GM19025 (cell line): ENCODE results near the gene RAB11FIP4.

Experiments
- ATAC-seq: cut with Tn5 transposase; IDR thresholded peaks from one replicate; pipeline ENCODE4 v1.9.1; 2021; ENCODE audit warnings: mild to moderate bottlenecking, low read depth, moderate library complexity; ENCODE audit not compliant: unreplicated experiment

RAB11FIP4 gene

GRCh38 chr17:31534223-31534888, 142.9 kb downstream of the RAB11FIP4 start:
- ATAC-seq = no peak

GRCh38 chr17:31535581-31535981, 144.1 kb downstream of the RAB11FIP4 start:
- ATAC-seq = peak; percentile 88

- ATAC-seq = no peak
These were observed 145.0 kb downstream of the RAB11FIP4 start for GRCh38 chr17:31536451-31536850.

- ATAC-seq = no peak
These were observed 146.1 kb downstream of the RAB11FIP4 start for GRCh38 chr17:31537565-31538011.

GRCh38 chr17:31538080-31538762, 146.7 kb downstream of the RAB11FIP4 start:
- peak; percentile 40 for ATAC-seq

GRCh38 chr17:31540602-31541307, 149.3 kb downstream of the RAB11FIP4 start:
- ATAC-seq = no peak

GRCh38 chr17:31541559-31541958, 150.1 kb downstream of the RAB11FIP4 start:
- ATAC-seq = no peak

- ATAC-seq = no peak
These were observed 152.7 kb downstream of the RAB11FIP4 start for GRCh38 chr17:31544186-31544585.

- no peak for ATAC-seq
These were observed 155.2 kb downstream of the RAB11FIP4 start for GRCh38 chr17:31546650-31547049.

- ATAC-seq = no peak
These were observed 157.2 kb downstream of the RAB11FIP4 start for GRCh38 chr17:31548709-31549108.

GRCh38 chr17:31549121-31549524, 157.6 kb downstream of the RAB11FIP4 start:
- peak; percentile 7 for ATAC-seq

GRCh38 chr17:31549525-31550388, 158.3 kb downstream of the RAB11FIP4 start:
- peak; percentile 67 for ATAC-seq

GRCh38 chr17:31550389-31551056, 159.0 kb downstream of the RAB11FIP4 start:
- ATAC-seq = no peak

- ATAC-seq = no peak
These were observed 161.1 kb downstream of the RAB11FIP4 start for GRCh38 chr17:31552568-31552967.

- no peak for ATAC-seq
These were observed 162.0 kb downstream of the RAB11FIP4 start for GRCh38 chr17:31553506-31553905.

GRCh38 chr17:31554930-31555329, 163.5 kb downstream of the RAB11FIP4 start:
- ATAC-seq = no peak

- no peak for ATAC-seq
These were observed 165.6 kb downstream of the RAB11FIP4 start for GRCh38 chr17:31556969-31557645.

GRCh38 chr17:31558748-31559583, 167.5 kb downstream of the RAB11FIP4 start:
- peak; percentile 62 for ATAC-seq
